CD4-positive, CD25-positive, alpha-beta regulatory T cell (primary cell): ENCODE results near the gene DLL4. TPM values are rescaled to one million over a fixed set of nuclear protein-coding genes. Genes with fewer than 3 reads are reported as not detected.

ENCODE experiments used
- ATAC-seq, 2 donors: fragments of 150-1000 bp; cut with Tn5 transposase; one replicate each; pipeline ENCODE4 v1.10.0; 2021; ENCODE audit warnings: low read depth in 2 of 2, moderate number of reproducible peaks in 2 of 2, moderate library complexity in 1 of 2
- DNase-seq, 3 donors: peaks; one replicate each; pipeline versions ENCODE4 v3.0.0 to v3.0.0-alpha.2; 2012 to 2022; ENCODE audit warnings: mixed read lengths in 1 of 3
- H3K27ac ChIP-seq: one replicate; pipeline ENCODE4 v1.7.0; 2013; ENCODE audit warnings: mild to moderate bottlenecking, low read length; ENCODE audit not compliant: insufficient read depth, poor library complexity, severe bottlenecking
- H3K27me3 ChIP-seq: one replicate; pipeline ENCODE4 v1.7.0; 2013; ENCODE audit warnings: low read length; ENCODE audit not compliant: control insufficient read depth, insufficient read depth
- H3K36me3 ChIP-seq: one replicate; pipeline ENCODE4 v1.7.0; 2013; ENCODE audit warnings: mild to moderate bottlenecking, low read length, moderate library complexity; ENCODE audit not compliant: control insufficient read depth, insufficient read depth
- H3K4me1 ChIP-seq: 2 replicates; pipeline ENCODE4 v1.7.0; 2013; ENCODE audit warnings: mild to moderate bottlenecking, low read length; ENCODE audit not compliant: insufficient read depth, control insufficient read depth, poor library complexity, severe bottlenecking
- H3K4me3 ChIP-seq: one replicate; pipeline ENCODE4 v1.7.0; 2013; ENCODE audit warnings: low read depth, mild to moderate bottlenecking, low read length, moderate library complexity
- H3K9me3 ChIP-seq, 2 experiments: 1 replicate in 1 of 2; 2 replicates in 1 of 2; pipeline ENCODE4 v1.7.0; 2013; ENCODE audit warnings: low read length in 2 of 2, mild to moderate bottlenecking in 1 of 2, moderate library complexity in 1 of 2; ENCODE audit not compliant: control insufficient read depth in 2 of 2
- H3K27ac Mint-ChIP-seq, 3 donors: one replicate each; pipeline ENCODE4 v1.8.0; 2020 to 2022; ENCODE audit warnings: mild to moderate bottlenecking in 3 of 3, mixed read lengths in 3 of 3, moderate library complexity in 2 of 3
- H3K27me3 Mint-ChIP-seq: one replicate; pipeline ENCODE4 v1.8.0; 2022; ENCODE audit warnings: mild to moderate bottlenecking, mixed read lengths
- H3K36me3 Mint-ChIP-seq: one replicate; pipeline ENCODE4 v1.8.0; 2020; ENCODE audit warnings: mixed read lengths
- H3K4me1 Mint-ChIP-seq, 4 donors: one replicate each; pipeline ENCODE4 v1.8.0; 2020 to 2022; ENCODE audit warnings: mixed read lengths in 4 of 4, mild to moderate bottlenecking in 1 of 4
- H3K4me3 Mint-ChIP-seq, 4 donors: one replicate each; pipeline ENCODE4 v1.8.0; 2020 to 2022; ENCODE audit warnings: mild to moderate bottlenecking in 4 of 4, mixed read lengths in 4 of 4, moderate library complexity in 3 of 4
- H3K9me3 Mint-ChIP-seq, 7 donors: one replicate each; pipeline ENCODE4 v1.8.0; 2020 to 2022; ENCODE audit warnings: mixed read lengths in 7 of 7, mild to moderate bottlenecking in 3 of 7, moderate library complexity in 2 of 7
- polyA plus RNA-seq, 4 donors: library from polyadenylated mRNA; unstranded; fragments of 300-500 nt; fragmentation: Illumina TruSeq; gene quantifications; one replicate each; pipeline ENCODE4 v1.2.3, GENCODE V29; 2021
- total RNA-seq: library from RNA; stranded (reverse); gene quantifications from one replicate; pipeline ENCODE4 v1.2.3, GENCODE V29; 2022

DLL4 gene
- total and polyA plus RNA-seq, 5 donors from 2014 or later, result not detected

- DNase-seq, result no peak
- H3K27ac Mint-ChIP-seq, result peak overlapping the region in 2 of 3 donors; percentile 31 to 56
- H3K4me3 ChIP-seq, result no peak overlapping the region
- H3K4me1 ChIP-seq, result peaks cover 23% of the 10 kb centered on the region
- H3K27me3 Mint-ChIP-seq, result no peaks in the 10 kb centered on the region
- H3K4me1 Mint-ChIP-seq, result peaks cover 0 to 29% (median 14%) of the 10 kb centered on the region in 4 donors
- no peak overlapping the region for H3K27ac ChIP-seq
- ATAC-seq, result no peak
- H3K9me3 Mint-ChIP-seq, result no peaks in the 10 kb centered on the region
- no peaks in the 10 kb centered on the region for H3K27me3 ChIP-seq
- H3K36me3 Mint-ChIP-seq, result no peaks in the 10 kb centered on the region
- H3K4me3 Mint-ChIP-seq, result peak overlapping the region in 1 of 4 donors; percentile 61
- H3K36me3 ChIP-seq, result no peaks in the 10 kb centered on the region
- H3K9me3 ChIP-seq, result no peaks in the 10 kb centered on the region
Observed at GRCh38 chr15:40909662-40910630, 19.2 kb upstream of the DLL4 start.

DNA sequence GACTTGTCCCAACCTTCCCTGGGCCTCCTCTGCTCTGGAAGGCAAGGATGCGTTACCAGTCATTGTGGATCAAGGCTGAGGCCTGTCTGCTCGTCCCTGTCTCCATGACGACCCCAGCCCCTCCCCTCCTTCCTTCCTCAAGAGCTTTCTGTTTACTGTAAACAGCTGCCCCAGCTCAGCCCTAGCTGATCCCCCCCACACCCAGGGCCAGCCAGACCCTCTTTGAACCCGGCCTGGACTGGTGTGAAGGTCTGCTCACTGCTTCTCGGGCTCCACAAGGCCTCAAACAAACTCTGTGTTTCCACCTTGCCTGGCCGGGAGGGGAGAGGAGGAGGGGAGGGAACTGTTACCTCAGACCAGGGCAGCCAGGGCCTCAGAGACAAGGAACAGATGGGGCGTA lies 18.0 kb upstream of the DLL4 start:
- H3K27me3 ChIP-seq, result no peaks in the 10 kb centered on the region
- H3K27me3 Mint-ChIP-seq, result no peaks in the 10 kb centered on the region
- no peaks in the 10 kb centered on the region for H3K9me3 ChIP-seq
- no peak overlapping the region for H3K4me3 ChIP-seq
- no peaks in the 10 kb centered on the region for H3K36me3 Mint-ChIP-seq
- H3K27ac ChIP-seq, result no peak overlapping the region
- H3K27ac Mint-ChIP-seq, result peak overlapping the region in 2 of 3 donors; percentile 20 to 76
- H3K4me1 Mint-ChIP-seq, result peaks cover 0 to 24% (median 12%) of the 10 kb centered on the region in 4 donors
- H3K4me1 ChIP-seq, result peaks cover 21% of the 10 kb centered on the region
- no peaks in the 10 kb centered on the region for H3K9me3 Mint-ChIP-seq
- DNase-seq (no peak), ATAC-seq (no peak)
- no peaks in the 10 kb centered on the region for H3K36me3 ChIP-seq
- H3K4me3 Mint-ChIP-seq, result peak overlapping the region in 1 of 4 donors; percentile 69

GRCh38 chr15:40911693-40912092 lies 17.4 kb upstream of the DLL4 start:
- H3K27me3 Mint-ChIP-seq, result no peaks in the 10 kb centered on the region
- Histone ChIP-seq H3K9me3 (no peaks in the 10 kb centered on the region), H3K27ac (no peak overlapping the region), H3K4me1 (peaks cover 16% of the 10 kb centered on the region), H3K36me3 (no peaks in the 10 kb centered on the region), H3K27me3 (no peaks in the 10 kb centered on the region), H3K4me3 (no peak overlapping the region)
- H3K27ac Mint-ChIP-seq, result peak overlapping the region in 1 of 3 donors; percentile 22
- H3K4me3 Mint-ChIP-seq, result peak overlapping the region in 1 of 4 donors; percentile 10
- H3K9me3 Mint-ChIP-seq, result no peaks in the 10 kb centered on the region
- no peaks in the 10 kb centered on the region for H3K36me3 Mint-ChIP-seq
- DNase-seq (no peak), ATAC-seq (no peak)
- H3K4me1 Mint-ChIP-seq, result peaks cover 0 to 24% (median 12%) of the 10 kb centered on the region in 4 donors

- peaks cover 8% of the 10 kb centered on the region for H3K4me1 ChIP-seq
- H3K36me3 ChIP-seq, result no peaks in the 10 kb centered on the region
- no peak overlapping the region for H3K4me3 ChIP-seq
- Mint-ChIP-seq H3K9me3 (peaks cover 0 to 2% (median 0%) of the 10 kb centered on the region in 7 donors), H3K36me3 (no peaks in the 10 kb centered on the region), H3K4me1 (peaks cover 0 to 19% (median 9%) of the 10 kb centered on the region in 4 donors), H3K4me3 (no peak overlapping the region), H3K27ac (no peak overlapping the region), H3K27me3 (no peaks in the 10 kb centered on the region)
- H3K27me3 ChIP-seq, result no peaks in the 10 kb centered on the region
- DNase-seq, result no peak
- H3K27ac ChIP-seq, result no peak overlapping the region
- ATAC-seq, result no peak
- H3K9me3 ChIP-seq, result no peaks in the 10 kb centered on the region
Observed at GRCh38 chr15:40912478-40912877, 16.7 kb upstream of the DLL4 start.

- H3K27ac Mint-ChIP-seq, result no peak overlapping the region
Observed at GRCh38 chr15:40914013-40914412, 15.1 kb upstream of the DLL4 start.

DNA sequence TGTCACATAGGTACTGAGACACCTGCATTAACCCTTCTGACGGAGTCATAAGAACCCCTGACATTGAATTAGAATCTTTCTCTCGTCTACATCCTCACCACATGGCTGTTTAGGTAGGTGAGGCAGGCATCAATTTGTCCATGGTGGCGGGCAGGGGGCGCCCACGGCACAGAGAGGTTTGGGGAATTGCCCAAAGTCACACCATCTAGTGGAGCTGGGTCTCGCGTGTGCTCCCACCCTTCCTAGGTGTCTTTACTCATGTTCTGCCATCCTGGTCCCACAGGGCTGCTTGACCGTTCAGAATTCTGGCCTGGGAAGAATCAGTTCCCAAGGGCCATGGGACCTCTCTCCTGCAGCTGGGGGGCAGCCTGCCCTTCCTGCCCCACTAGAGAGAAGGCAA lies 14.7 kb upstream of the DLL4 start:
- no peaks in the 10 kb centered on the region for H3K4me1 ChIP-seq
- Mint-ChIP-seq H3K27ac (no peak overlapping the region), H3K4me1 (peaks cover 0 to 4% (median 1%) of the 10 kb centered on the region in 4 donors)

More at GRCh38 chr15:40914013-40914412, 15.1 kb upstream of the DLL4 start:
- no peaks in the 10 kb centered on the region for H3K36me3 Mint-ChIP-seq
- Histone ChIP-seq H3K9me3 (no peaks in the 10 kb centered on the region), H3K4me3 (no peak overlapping the region), H3K4me1 (no peaks in the 10 kb centered on the region), H3K27ac (no peak overlapping the region), H3K27me3 (no peaks in the 10 kb centered on the region), H3K36me3 (no peaks in the 10 kb centered on the region)
- no peak for ATAC-seq
- no peak for DNase-seq
- H3K4me1 Mint-ChIP-seq, result peaks cover 0 to 4% (median 3%) of the 10 kb centered on the region in 4 donors
- H3K9me3 Mint-ChIP-seq, result peaks cover 0 to 2% (median 0%) of the 10 kb centered on the region in 7 donors
- no peaks in the 10 kb centered on the region for H3K27me3 Mint-ChIP-seq
- H3K4me3 Mint-ChIP-seq, result no peak overlapping the region

GRCh38 chr15:40915116-40915661 lies 14.0 kb upstream of the DLL4 start:
- H3K9me3 ChIP-seq, result no peaks in the 10 kb centered on the region
- peaks cover 0 to 4% (median 0%) of the 10 kb centered on the region in 4 donors for H3K4me1 Mint-ChIP-seq
- H3K4me3 ChIP-seq, result no peak overlapping the region
- peaks cover 0 to 2% (median 0%) of the 10 kb centered on the region in 7 donors for H3K9me3 Mint-ChIP-seq
- H3K4me1 ChIP-seq, result no peaks in the 10 kb centered on the region
- no peak overlapping the region for H3K4me3 Mint-ChIP-seq
- H3K36me3 ChIP-seq, result no peaks in the 10 kb centered on the region
- H3K27me3 Mint-ChIP-seq, result no peaks in the 10 kb centered on the region
- H3K27me3 ChIP-seq, result no peaks in the 10 kb centered on the region
- ATAC-seq (no peak), DNase-seq (no peak)
- H3K36me3 Mint-ChIP-seq, result no peaks in the 10 kb centered on the region
- no peak overlapping the region for H3K27ac Mint-ChIP-seq
- no peak overlapping the region for H3K27ac ChIP-seq

More for the DNA sequence above, 14.7 kb upstream of the DLL4 start:
- Histone ChIP-seq H3K4me3 (no peak overlapping the region), H3K36me3 (no peaks in the 10 kb centered on the region), H3K27me3 (no peaks in the 10 kb centered on the region), H3K9me3 (no peaks in the 10 kb centered on the region), H3K27ac (no peak overlapping the region)
- ATAC-seq (no peak), DNase-seq (no peak)
- H3K27me3 Mint-ChIP-seq, result no peaks in the 10 kb centered on the region
- no peak overlapping the region for H3K4me3 Mint-ChIP-seq
- no peaks in the 10 kb centered on the region for H3K36me3 Mint-ChIP-seq
- H3K9me3 Mint-ChIP-seq, result peaks cover 0 to 2% (median 0%) of the 10 kb centered on the region in 7 donors
